PC-3 (cell line): ENCODE data around the gene SAP25. TPM values are rescaled to one million over a fixed set of nuclear protein-coding genes. Genes with fewer than 3 reads are reported as not detected.

Experiments used
- ATAC-seq: fragments of 200-7000 bp; cut with Tn5 transposase; 2 replicates; pipeline ENCODE4 v1.9.1; 2020; ENCODE audit warnings: mild to moderate bottlenecking, moderate library complexity
- BruUV-seq: library from RNA; stranded (reverse); fragments of 400-500 nt; replicated peaks from 2 replicates; lab custom pipeline; 2021; lab: Mats Ljungman, UMichigan
- CTCF ChIA-PET: fragments of 300-600 bp; sonication (Branson Sonifier 250); formaldehyde crosslinking; loops from one replicate; lab custom pipeline; 2022; ENCODE audit warnings: antibody characterized with exemption; lab: Charles Lee
- POLR2A ChIA-PET: fragments of 300-600 bp; sonication (Branson Sonifier 250); formaldehyde crosslinking; loops from one replicate; lab custom pipeline; 2022; ENCODE audit warnings: antibody characterized with exemption; ENCODE audit not compliant: unreplicated experiment; lab: Charles Lee
- DNase-seq: peaks from one replicate; pipeline ENCODE4 v3.0.0-alpha.2; 2015
- H2AFZ ChIP-seq: fragments of 300-600 bp; sonication (generic); 2 replicates; pipeline ENCODE4 v1.6.0; 2016; ENCODE audit warnings: antibody characterized with exemption, low read length
- H3F3A ChIP-seq: fragments of 300-600 bp; sonication (generic); one replicate; pipeline ENCODE4 v1.6.0; 2017; ENCODE audit warnings: antibody characterized with exemption, low read length, control low read depth, mild to moderate bottlenecking; ENCODE audit not compliant: unreplicated experiment
- H3K27ac ChIP-seq: fragments of 300-600 bp; sonication (generic); 2 replicates; pipeline ENCODE4 v1.5.1; 2016; ENCODE audit warnings: mild to moderate bottlenecking, low read length
- H3K27me3 ChIP-seq: fragments of 300-600 bp; sonication (generic); 2 replicates; pipeline ENCODE4 v1.6.1; 2016; ENCODE audit warnings: low read length, mixed read lengths
- H3K36me3 ChIP-seq: fragments of 300-600 bp; sonication (generic); 2 replicates; pipeline ENCODE4 v1.6.1; 2016; ENCODE audit warnings: low read depth, mixed run types, low read length, mixed read lengths
- H3K4me1 ChIP-seq: fragments of 300-600 bp; sonication (generic); 2 replicates; pipeline ENCODE4 v1.5.1; 2016; ENCODE audit warnings: low read length; ENCODE audit not compliant: insufficient read depth
- H3K4me2 ChIP-seq: fragments of 300-600 bp; sonication (generic); 2 replicates; pipeline ENCODE4 v1.6.0; 2016; ENCODE audit warnings: low read length
- H3K4me3 ChIP-seq: fragments of 300-600 bp; sonication (generic); 2 replicates; pipeline ENCODE4 v1.5.1; 2016; ENCODE audit warnings: mild to moderate bottlenecking, low read length, mixed read lengths
- H3K79me2 ChIP-seq: fragments of 300-600 bp; sonication (generic); 2 replicates; pipeline ENCODE4 v1.6.1; 2017; ENCODE audit warnings: low read length, mixed read lengths
- H3K9ac ChIP-seq: fragments of 300-600 bp; sonication (generic); 2 replicates; pipeline ENCODE4 v1.6.0; 2016; ENCODE audit warnings: mild to moderate bottlenecking, low read length
- H3K9me2 ChIP-seq: fragments of 300-600 bp; sonication (generic); replicated peaks from 2 replicates; pipeline ENCODE4 v1.6.1; 2016; ENCODE audit warnings: mixed run types, low read length, mixed read lengths
- H3K9me3 ChIP-seq: fragments of 300-600 bp; sonication (generic); 2 replicates; pipeline ENCODE4 v1.6.1; 2016; ENCODE audit warnings: low read length, mixed read lengths
- H4K20me1 ChIP-seq: fragments of 300-600 bp; sonication (generic); 2 replicates; pipeline ENCODE4 v1.6.1; 2016; ENCODE audit warnings: low read length, mixed read lengths
- CTCF ChIP-seq: fragments of 300-600 bp; sonication (generic); conservative IDR thresholded peaks from 2 replicates; pipeline ENCODE4 v1.5.1; 2017; ENCODE audit warnings: antibody characterized with exemption, low read depth, mild to moderate bottlenecking, low read length
- EZH2 ChIP-seq: fragments of 300-600 bp; sonication (generic); IDR thresholded peaks from one replicate; pipeline ENCODE4 v1.6.1; 2017; ENCODE audit warnings: antibody characterized with exemption, mild to moderate bottlenecking, low read length; ENCODE audit not compliant: unreplicated experiment
- EZH2phosphoT487 ChIP-seq: fragments of 300-600 bp; sonication (generic); IDR thresholded peaks from 2 replicates; pipeline ENCODE4 v1.6.1; 2018; ENCODE audit warnings: mild to moderate bottlenecking, antibody characterized with exemption, low read length, borderline replicate concordance
- intact Hi-C: fragments of 100-400 bp; cut with micrococcal nuclease; formaldehyde crosslinking; loops from 2 replicates; pipeline ENCODE4 v1.9.0; 2023
- total RNA-seq: library from RNA; depleted of rRNA; stranded (reverse); fragments of >200 nt; gene quantifications from 2 replicates; pipeline ENCODE4 v1.2.3, GENCODE V29; 2014

The SAP25 gene
- total RNA-seq, 1 experiment from 2014 or later: 0.22 TPM

DNA sequence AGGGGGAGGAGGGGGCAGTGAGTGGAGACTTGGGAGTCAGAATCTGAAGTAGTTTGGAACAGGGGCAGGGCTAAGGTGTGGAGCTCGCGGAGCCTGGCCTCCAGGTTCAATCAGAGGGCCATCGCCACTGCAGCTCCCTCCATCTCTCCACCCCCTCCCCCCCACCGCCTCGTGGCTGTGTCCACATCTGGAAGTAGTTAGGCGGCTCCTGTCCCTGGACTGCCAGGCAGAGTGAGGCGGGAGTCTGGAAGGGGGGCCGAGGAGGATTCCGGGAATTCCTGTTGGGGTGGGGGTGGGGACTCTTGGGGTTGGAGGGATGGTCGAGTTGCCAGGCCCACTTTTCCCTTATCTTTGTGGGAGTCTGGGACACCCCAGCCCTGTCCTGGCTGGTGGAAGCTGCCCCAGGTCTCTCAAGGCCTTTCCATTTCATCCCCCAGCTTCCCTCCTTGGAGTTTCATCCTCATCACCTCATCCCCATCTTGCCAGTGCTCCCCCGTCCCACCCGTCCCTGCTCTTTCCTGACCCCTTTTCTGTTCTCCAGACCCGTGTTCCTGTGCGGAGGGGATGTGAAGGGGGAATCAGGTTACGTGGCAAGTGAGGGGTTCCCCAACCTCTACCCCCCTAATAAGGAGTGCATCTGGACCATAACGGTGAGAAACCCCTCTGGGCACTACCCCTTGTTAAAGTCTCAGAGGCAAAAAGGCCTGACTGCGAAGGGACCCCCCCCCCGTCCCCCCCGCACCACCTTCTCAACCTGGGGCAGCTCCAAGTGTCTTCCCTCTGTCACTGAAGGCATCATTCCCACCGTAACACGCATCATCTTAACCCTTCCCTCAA lies 29.4 kb upstream of the SAP25 start:
- ATAC-seq: no peak
- H3K4me2 ChIP-seq: peak overlapping the region; percentile 82

DNA sequence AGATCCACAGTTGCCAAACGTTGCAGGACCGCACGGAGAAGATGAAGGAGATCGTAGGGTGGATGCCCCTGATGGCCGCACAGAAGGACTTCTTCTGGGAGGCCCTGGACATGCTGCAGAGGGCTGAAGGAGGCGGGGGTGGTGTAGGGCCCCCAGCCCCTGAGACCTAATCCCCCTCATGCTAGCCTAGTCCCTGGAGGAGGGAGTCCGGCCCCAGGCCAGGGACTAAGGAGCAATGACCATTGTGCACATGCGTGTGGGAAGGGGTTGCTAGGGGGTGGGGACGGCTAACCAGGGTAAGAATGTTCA lies 27.0 kb upstream of the SAP25 start:
- DNase-seq (no peak), ATAC-seq (no peak)
- BruUV-seq: no TSS peak
- no peak overlapping the region for H3K9ac ChIP-seq
- intact Hi-C loops: no loop called here
- ChIA-PET POLR2A (no interaction called here), CTCF (no interaction called here)
- H3K4me1 ChIP-seq: peaks cover 12% of the 10 kb centered on the region
- H3K9me3 ChIP-seq: no peaks in the 10 kb centered on the region
- TF ChIP-seq CTCF (no peak), EZH2 (no peak), EZH2phosphoT487 (no peak)
- no peaks in the 10 kb centered on the region for H3F3A ChIP-seq
- H3K27ac ChIP-seq: no peak overlapping the region
- no peak overlapping the region for H3K4me2 ChIP-seq
- H3K27me3 ChIP-seq: no peaks in the 10 kb centered on the region
- H3K36me3 ChIP-seq: no peaks in the 10 kb centered on the region
- no peaks in the 10 kb centered on the region for H4K20me1 ChIP-seq
- no peaks in the 10 kb centered on the region for H3K79me2 ChIP-seq
- no peak overlapping the region for H2AFZ ChIP-seq
- H3K4me3 ChIP-seq: no peak overlapping the region
- no peaks in the 10 kb centered on the region for H3K9me2 ChIP-seq

More for the DNA sequence above, 29.4 kb upstream of the SAP25 start:
- BruUV-seq: no TSS peak
- H3K9me2 ChIP-seq: no peaks in the 10 kb centered on the region
- no peak for DNase-seq
- intact Hi-C loops: no loop called here
- H3K4me3 ChIP-seq: no peak overlapping the region
- H3K79me2 ChIP-seq: no peaks in the 10 kb centered on the region
- TF ChIP-seq EZH2 (no peak), EZH2phosphoT487 (no peak)
- H3K4me1 ChIP-seq: peaks cover 24% of the 10 kb centered on the region
- no peaks in the 10 kb centered on the region for H3F3A ChIP-seq
- no peaks in the 10 kb centered on the region for H4K20me1 ChIP-seq
- H2AFZ ChIP-seq: peak overlapping the region; percentile 74; the same call in 1 of the 2 replicates
- CTCF ChIA-PET: interaction anchor here (0.6 kb wide), 1 partner anchor 18 kb away, joined by 3 read pairs; no protein-coding TSS in a partner anchor
- no peaks in the 10 kb centered on the region for H3K27me3 ChIP-seq
- H3K36me3 ChIP-seq: no peaks in the 10 kb centered on the region
- H3K27ac ChIP-seq: no peak overlapping the region
- H3K9ac ChIP-seq: no peak overlapping the region
- POLR2A ChIA-PET: no interaction called here
- no peaks in the 10 kb centered on the region for H3K9me3 ChIP-seq

- no peaks in the 10 kb centered on the region for H3K27me3 ChIP-seq
- BruUV-seq: no TSS peak
- H4K20me1 ChIP-seq: no peaks in the 10 kb centered on the region
- no peaks in the 10 kb centered on the region for H3K9me3 ChIP-seq
- ChIA-PET POLR2A (no interaction called here), CTCF (no interaction called here)
- H3K79me2 ChIP-seq: no peaks in the 10 kb centered on the region
- no peaks in the 10 kb centered on the region for H3K36me3 ChIP-seq
- H3F3A ChIP-seq: no peaks in the 10 kb centered on the region
- no peak overlapping the region for H2AFZ ChIP-seq
- intact Hi-C loops: no loop called here
- no peak overlapping the region for H3K4me3 ChIP-seq
- DNase-seq: no peak
- peaks cover 6% of the 10 kb centered on the region; the same call in 1 of the 2 replicates for H3K4me1 ChIP-seq
- TF ChIP-seq CTCF: 0 out of 2 replicates have a peak, but pooled peaks have one; percentile 11
- no peak for TF ChIP-seq EZH2
- H3K9me2 ChIP-seq: no peaks in the 10 kb centered on the region
- no peak overlapping the region for H3K27ac ChIP-seq
- H3K9ac ChIP-seq: no peak overlapping the region
- ATAC-seq: no peak
- no peak overlapping the region for H3K4me2 ChIP-seq
Observed at GRCh38 chr7:100599911-100600729, 26.4 kb upstream of the SAP25 start.
